HG03045 (cell line): Measurements from ENCODE around the gene CRYBB3.

ENCODE experiments used
- ATAC-seq: cut with Tn5 transposase; IDR thresholded peaks from one replicate; pipeline ENCODE4 v1.9.1; 2021; ENCODE audit warnings: mild to moderate bottlenecking, moderate library complexity; ENCODE audit not compliant: unreplicated experiment

CRYBB3 gene

DNA sequence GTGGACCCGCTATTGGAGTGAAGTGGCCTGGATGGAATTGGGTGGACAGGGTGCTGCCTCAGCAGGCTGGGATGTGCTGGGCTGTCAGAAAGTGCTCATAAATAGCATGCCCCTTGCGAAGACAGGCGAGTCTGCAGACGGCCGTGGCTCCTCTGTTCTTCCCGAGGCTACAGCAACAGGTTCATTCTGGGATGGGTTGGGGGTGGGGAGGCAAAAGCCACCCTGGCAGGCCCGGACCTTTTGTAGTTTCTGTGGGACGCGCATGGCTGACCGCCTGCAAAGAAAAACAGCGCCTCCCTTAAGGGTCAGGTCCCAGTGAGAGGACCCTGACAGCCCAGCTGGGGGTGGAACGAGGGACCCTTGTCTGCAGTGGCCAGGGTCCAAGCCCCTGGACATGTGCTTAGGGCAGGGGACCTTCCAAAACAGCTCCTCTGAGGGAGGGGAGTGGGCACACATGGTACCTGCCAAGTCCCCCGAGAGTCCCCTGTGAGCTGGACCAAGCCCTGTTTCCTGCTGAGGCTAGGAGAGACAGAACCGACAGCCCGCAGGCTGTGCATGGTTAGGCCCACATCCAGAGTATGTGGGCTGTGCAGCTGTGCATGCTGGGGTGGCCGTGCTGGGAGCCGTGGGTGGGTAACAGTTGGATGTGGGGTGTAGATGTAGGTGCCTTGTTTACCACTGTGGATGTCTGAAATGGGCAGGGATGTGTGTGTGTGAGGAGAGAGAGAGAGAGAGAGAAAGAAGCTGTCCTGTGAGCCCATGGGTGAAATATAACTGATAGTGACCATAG is at the start of gene CRYBB3:
Gene CRYBB3, plus strand, starts transcription at position 128 of the 790 bp plus-strand sequence. CDS start 1,539 bp downstream, outside the sequence.
- no peak for ATAC-seq

DNA sequence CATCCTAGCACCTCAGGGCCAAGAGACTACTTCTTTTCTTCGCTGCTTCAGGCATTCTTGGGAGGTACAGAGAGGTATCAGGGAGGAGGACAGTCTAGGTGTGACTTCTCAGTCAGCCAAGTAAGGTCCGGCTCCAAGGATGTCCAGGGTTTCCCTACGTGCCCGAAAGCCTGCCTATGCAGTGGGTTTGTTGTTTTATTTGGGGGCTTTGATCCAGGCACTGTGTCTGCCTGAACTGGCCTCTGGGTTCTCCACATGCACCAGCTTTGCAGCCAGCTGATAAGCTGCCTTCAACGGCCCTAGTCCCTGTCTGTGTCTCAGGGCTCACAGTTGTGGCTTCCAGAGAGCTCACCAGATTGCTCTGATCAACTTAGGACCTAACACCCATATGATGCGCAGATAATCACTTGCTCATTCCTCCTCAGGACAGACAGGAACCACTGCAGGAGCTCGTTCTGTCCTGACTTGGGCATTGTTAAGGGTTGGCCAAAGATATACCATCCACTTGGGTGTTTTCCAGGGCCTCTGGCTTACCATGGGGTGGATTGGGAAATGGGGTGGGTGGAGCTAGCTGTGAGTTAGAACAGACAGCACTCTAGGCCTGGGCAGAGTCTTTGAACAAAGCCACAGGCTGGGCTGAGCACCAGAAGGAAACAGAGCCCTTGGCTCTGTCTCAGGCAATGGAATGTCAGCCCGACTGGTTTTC is 45.5 kb upstream of the CRYBB3 start:
- no peak for ATAC-seq

DNA sequence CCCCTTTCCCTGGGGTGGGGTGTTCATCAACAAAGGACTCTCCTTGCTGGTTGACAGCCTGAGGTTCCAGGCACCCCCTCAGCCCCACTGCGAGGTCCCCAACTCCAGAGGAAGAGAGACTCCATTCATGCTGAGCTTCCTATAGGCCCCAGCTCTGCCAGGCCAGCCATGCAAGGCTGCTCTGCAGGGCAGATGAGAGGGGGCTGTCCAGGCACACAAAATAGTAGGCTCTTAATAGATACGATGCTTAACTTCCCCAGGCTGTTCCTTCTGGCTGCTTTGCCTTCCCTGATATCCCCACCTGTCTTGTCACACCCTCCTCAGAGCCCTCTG is 45.0 kb upstream of the CRYBB3 start:
- ATAC-seq: no peak

DNA sequence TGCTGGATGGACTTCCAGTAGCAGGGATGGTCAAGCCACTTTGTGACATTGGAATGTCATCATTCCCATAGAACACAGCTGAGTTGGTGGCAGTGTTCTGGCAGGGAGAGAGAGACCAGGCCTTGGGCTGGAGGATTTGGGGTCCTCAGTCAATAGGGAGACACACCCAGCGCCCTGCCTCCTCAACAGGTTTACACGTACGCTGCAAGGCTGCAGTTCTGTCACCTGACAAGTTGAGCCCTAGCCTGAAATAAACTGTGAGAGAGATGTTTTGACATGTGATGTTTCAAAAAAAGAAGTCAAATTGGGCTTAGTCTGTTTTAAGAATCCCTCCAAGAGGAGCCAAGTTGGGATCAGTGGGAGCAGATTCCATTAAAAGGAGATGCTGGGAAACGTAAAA is 42.9 kb upstream of the CRYBB3 start:
- ATAC-seq: no peak

DNA sequence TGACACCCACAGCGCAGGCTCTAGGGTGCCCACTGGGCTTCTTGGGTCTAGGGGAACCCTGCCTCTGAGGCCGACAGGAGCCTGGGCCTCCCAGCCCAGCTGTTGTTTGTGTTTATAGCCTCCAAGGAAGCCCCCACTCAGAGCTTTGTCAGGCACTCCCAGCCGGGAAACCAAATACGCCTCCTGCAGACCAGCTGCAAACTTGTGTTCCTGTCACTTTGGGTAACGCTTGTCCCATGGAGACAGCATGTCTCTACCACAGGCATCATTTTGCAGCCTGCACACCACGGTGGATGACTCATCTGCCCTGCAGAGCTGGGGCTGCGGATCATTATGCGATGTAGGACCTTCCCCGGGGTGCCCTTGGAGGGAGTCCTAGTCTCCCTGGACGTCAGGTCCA is 40.6 kb upstream of the CRYBB3 start:
- ATAC-seq: no peak

DNA sequence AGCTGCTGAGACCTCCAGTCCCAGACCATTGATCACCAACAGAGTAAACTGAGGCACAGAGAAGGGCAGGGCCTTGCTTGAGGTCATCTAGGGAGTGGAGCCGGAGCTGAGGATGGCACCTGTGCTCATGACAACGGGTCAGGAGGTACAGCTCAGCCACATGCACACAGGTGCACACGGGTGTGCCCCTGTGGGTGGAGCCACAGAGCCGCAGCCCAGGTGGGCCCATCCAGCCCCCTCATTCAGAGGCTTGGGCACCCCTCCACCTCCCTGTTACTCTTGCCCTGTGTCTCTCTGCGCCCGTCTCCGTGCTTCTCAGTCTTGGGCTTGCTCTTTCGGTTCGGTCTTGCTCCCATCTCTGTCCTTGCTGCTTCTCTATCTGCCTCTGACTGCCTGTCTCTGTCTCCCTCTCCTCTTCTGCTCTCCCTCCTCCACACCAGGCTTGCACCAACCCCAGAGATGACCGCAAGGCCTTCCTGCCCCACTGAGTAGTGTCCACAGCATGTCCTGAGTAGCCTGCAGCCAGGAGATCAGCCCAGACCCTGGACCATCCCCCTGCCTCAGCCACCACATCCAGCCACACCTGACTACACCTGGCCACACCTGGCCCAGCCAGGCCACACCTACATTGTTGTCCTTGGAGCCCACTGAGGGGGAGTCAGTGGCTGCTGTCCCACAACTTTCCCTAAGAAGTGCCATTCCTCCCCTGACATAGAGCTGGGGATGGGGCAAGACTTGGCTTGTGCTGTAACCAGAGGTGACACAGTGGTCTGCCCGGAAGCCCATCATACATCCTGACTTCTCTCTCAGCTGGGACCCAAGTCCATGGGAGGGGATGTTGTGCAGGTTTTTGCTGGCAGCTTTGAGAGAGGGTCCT is 39.3 kb upstream of the CRYBB3 start:
- no peak for ATAC-seq

DNA sequence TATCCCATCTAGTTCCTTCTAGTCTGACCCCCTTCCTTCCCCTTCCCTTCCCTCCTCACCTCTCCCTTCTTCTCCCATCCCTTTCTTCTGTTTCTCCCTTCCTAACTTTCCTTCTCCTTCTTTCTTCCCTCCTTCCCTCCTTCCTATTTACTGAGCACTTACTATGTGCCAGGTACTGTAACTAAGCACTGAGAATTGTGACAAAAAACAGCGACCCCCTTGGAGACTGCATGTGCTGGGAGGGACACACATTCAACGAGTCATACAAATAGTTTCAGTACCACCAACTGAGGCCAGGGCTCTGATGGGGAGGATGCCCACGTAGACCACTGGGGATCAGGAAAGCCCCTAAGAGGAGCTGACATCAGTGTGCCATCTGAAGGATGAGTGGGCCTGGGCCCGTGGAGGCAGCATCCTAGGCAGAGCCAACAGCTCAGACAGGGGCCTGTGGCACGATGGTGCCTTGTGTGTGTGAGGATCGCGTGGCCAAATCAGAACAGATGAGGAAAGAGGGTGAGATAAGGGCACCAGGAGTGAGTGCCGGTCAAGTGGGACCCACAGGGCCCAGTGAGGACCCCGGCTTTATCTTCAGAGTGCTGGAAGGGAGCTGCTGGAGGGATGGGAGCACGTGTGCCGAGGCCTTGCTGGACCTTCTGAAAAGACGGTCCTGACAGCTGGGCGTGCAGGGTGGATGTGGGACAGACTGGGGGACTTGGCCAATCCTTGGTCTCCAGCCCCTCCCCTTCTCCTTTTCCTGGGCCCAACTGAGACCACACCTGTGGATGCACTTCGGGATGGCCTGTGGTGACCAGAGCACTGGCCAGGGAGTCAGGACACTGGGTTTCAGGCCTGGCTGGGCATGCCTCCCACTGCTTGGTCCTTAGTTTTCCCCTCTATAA is 38.4 kb upstream of the CRYBB3 start:
- no peak for ATAC-seq

DNA sequence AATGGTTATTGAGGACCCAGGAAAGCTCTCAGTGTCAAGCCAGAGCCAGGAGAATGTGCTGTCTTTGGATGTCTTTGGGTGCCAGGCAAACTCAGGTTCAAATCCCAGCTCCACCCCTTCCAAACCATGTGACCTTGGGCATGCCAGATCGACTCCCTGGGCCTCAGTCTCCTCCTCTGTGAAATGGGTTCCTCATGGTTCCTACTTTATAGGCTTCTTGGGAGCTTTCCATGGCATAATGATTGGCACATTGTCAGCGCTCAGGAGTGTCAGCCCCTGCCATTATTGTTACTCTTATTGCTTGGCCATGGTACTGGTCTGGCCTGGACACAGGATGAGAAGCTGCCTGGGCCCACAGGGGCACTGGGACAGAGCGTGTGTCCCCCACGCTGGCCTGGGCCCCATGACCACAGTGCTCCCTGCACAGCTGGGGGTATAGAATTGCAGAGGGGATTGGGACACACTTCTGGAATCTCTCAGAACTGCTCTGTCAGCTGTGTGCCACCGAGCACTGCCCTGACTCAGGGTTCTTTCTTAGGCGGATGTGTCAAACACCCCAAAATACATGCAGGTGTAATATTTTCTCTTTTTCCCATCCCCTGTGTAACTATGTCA is 37.6 kb upstream of the CRYBB3 start:
- no peak for ATAC-seq

DNA sequence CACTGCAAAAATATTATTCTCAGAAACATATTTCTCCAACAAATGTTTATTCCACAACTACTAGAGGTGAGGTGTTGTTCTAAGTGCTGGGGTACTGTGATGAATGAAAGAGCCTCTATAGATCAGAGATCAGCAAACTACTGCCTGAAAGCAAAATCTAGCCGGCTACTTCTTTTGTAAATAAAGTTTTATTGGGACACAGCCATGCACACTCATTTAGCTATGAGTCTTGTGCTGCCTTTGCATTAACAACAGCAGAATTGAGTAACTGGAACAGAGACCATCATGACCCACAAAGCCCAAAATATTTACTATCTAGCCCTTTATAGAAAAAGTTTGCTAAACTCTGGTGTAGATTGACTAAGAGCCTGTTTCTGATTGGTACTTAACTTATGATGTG is 37.1 kb upstream of the CRYBB3 start:
- no peak for ATAC-seq

DNA sequence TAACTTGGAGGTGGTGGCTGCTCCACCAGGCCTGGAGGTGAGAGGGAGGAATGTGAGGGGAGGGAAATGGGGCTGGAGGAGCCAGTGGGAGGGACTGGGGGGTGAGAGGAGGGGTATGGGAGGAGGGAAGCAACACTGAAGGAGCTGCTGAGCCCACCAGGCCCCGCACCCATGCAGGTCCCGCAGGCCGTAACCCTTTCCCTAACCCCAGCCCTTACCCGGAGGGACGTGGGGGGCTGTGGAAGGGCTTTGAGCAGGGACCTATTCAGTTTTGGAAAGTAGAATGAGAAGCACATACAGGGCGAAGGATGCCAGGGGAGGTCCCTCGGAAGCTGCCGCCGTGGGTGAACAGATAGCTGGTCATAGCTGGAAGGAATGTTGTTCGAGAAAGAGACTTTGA is 33.9 kb upstream of the CRYBB3 start:
- ATAC-seq: no peak

DNA sequence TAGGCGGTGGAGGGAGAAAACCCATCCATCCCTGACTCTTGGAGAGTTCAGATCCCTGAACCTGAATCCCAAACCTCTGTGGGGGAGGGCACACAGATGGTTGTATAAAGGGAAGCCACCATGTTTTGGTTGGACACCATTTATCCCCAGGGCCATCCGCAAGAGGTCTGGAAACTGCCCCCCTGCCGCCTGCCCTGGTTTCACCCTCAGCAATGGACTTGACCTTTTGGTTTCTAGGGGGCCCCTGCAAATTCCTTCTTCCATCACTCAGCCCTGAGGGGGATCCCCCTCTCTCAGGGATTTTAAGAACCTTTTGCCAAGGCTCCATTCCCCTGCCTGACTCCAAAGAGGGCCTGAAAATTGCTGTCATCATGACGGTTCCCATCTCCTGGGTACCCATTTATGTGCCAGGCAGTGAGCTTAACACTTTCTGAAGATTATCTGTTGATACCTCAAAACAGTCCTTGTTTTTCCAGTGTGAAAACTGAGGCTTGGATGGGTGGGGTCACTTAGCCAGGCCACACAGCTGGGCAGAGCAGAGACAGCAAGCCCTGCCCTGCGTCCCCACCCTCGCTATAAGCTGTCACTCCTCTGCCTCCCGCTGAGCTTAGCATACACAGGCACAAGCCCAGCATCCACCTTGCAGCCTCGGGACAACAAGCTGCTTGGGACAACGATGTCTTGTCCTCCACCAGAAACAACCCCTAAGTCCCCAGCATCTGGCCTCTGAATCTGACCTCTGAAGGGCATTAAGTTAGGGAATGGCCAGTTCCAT is 33.2 kb upstream of the CRYBB3 start:
- no peak for ATAC-seq

DNA sequence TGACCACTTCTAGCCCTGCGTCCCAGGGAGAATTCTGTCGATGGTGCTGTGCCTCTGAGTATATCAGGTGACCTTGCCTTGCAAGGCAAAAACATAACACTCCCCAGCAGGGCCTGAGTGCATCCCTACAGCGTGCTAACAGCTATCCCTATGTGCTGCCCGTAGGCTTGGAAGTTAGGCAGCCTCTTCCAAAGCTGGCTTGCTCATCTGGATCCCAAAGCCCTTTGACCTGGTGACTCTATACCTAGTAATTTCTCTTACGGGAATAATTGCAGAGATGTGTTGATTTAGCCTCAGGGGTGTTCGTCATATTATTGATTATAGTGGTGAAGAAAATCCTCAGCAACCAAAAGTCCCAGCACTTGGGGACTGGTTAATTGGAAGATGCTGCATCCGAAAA is 32.6 kb upstream of the CRYBB3 start:
- no peak for ATAC-seq

DNA sequence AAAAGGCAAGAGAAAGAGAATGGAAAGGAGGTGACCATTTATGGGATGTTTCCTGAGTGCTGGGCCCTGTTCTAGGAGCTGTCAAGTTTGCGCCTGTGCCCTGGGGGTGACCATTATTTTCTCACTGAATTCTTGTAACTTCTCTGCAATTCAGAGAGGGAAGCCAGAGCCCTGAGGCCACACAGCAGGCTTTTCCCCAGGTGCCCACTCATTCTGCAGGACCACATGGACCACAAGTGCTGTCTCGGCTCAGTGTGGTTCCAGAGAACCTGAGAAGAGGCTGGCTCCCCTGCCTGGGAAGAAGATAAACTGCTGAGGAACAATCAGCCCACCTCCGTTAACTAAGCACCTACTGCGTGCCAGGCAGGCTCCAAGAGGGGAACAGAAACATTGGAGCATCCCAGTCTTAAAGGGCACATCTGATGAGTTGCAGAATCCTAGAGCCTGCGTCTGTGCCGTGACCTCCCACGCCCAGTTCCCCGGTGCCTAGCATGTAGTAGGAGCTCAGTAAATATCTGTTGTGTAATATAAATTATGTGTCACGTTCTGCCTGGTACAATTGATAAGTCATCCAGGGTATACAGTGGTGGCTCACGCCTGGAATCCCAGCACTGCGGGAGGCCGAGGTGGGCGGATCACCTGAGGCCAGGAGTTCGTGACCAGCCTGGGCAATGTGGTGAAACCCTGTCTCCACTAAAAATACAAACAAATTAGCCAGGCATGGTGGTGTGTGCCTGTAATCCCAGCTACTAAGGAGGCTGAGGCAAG is 31.6 kb upstream of the CRYBB3 start:
- ATAC-seq: no peak

DNA sequence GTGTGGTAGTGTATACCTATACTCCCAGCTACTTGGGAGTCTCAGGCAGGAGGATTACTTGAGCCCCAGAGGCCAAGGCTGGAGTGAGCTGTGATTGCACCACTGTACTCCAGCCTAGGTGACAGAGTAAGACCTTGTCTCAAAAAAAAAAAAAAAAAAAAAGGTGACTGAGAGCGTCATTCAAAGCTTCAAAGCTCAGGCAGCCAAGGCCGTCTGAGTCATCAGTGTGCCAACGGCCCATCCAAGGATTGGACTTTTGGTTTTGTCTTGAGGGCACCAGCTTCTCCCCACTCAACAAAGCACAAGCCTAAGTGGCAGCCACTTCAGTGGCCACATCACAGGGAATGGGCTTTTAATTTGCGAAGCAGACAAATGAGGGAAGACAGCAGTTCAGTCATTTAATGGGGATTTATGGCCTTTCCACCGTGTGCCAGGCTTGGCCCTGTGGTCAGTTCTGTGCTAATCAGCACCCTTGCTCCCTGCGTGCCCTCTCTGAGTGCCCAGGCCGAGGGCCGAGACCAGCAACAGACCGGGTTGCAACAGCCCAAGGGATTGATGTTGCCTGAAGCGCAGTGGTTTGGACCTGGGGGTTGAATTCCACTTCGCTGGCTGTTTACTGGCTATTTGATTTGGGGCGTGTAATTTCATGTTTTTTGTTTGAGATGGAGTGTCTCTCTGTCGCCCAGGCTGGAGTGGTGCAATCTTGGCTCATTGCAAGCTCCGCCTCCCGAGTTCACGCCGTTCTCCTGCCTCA is 30.2 kb upstream of the CRYBB3 start:
- ATAC-seq: no peak

DNA sequence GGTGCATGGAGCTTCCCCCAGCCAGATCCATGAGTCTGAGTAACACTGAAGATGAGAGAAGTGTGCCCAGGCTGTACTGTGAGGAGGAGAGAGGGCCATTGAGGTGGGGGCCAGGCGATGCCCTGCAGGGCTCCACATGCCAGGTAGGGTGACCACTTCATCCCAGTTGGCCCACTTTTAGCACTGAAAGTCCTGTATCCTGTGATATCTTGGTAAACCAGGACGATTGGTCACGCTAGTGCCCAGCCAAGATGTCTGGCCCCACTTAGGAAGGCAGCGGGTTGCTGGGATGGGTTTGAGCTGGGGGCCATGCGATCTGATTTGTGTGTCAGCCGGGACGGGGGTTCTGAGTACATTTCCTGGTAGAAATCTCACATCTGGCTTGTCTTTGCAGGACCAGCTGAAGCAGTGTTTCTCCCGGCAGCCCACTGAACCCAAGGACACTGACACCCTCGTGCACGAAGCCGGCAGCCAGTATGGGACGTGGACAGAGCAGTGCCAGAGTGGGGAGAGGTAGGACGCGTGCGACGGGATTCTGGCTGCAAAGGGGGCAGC is 29.2 kb upstream of the CRYBB3 start:
- no peak for ATAC-seq

DNA sequence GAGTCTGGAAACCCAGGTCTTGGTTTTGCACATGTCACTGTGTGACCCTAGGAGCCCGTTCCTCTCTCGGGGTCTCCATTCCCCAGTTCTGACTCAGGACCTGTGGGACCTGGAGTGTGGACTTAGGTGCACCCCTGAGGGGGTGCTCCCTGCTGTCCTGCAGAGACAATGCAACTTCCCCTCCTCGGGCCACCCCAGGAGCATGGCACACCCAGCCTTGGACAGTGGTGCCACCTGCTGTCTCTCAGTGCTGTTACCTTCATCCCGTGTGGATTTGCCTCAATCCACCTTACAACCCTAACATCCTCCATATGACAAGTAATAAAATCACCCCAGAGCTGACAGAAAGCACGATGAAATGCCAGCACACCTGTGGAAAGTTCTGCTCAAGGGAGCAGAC is 27.5 kb upstream of the CRYBB3 start:
- no peak for ATAC-seq

DNA sequence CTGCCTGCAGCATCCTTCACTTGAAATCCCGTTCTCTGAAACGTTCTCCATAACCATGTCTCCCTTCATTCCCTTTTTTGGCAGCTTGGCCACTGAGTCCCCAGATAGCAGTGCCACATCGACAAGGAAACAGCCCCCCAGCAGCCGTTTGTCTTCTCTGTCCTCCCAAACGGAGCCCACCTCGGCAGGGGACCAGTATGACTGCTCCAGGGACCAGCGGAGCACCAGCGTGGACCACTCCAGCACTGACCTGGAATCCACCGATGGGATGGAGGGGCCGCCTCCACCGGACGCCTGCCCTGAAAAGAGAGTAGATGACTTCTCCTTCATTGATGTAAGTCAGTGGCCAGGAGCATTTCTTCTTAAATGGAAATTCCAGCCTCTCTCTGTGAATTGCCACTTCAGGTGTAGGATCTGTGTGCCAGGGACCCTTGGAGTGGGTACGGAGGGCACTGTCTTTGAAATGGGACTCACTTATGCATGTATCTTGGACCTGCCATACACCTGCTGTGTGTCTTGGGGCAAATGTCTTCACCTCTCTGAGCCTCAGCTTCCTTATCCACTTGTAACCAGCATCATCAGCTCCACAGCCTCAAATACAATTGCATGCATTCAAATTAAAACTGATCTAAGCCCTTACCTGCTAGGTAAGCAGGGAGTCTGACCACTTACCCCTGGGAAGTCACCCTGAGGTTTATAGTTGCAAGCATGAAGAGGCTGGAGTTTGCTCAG is 25.3 kb upstream of the CRYBB3 start:
- ATAC-seq: no peak
